Mesendoderm (in vitro differentiated cells): ENCODE measurements around the gene EVA1A.

Source experiments
- DNase-seq: peaks from one replicate; pipeline ENCODE4 v3.0.0; 2013
- H2AK5ac ChIP-seq: 2 replicates; pipeline ENCODE4 v1.6.1; 2013; ENCODE audit warnings: low read length, inconsistent platforms
- H2BK120ac ChIP-seq: 2 replicates; pipeline ENCODE4 v1.6.1; 2013; ENCODE audit warnings: low read depth, mild to moderate bottlenecking, low read length, moderate library complexity, mixed read lengths
- H2BK15ac ChIP-seq: replicated peaks from 2 replicates; pipeline ENCODE4 v1.6.1; 2013; ENCODE audit warnings: low read depth, mild to moderate bottlenecking, moderate library complexity
- H2BK5ac ChIP-seq: 2 replicates; pipeline ENCODE4 v1.6.1; 2013; ENCODE audit warnings: low read length, inconsistent platforms
- H3K18ac ChIP-seq: 2 replicates; pipeline ENCODE4 v1.6.1; 2013; ENCODE audit warnings: mild to moderate bottlenecking, low read length, mixed read lengths
- H3K23ac ChIP-seq: one replicate; pipeline ENCODE4 v1.6.1; 2013; ENCODE audit warnings: low read length
- H3K27ac ChIP-seq: 2 replicates; pipeline ENCODE4 v1.5.1; 2013; ENCODE audit warnings: low read depth, mild to moderate bottlenecking, inconsistent platforms, low read length, moderate library complexity
- H3K27me3 ChIP-seq: 2 replicates; pipeline ENCODE4 v1.6.1; 2013; ENCODE audit warnings: low read length, control low read depth, mild to moderate bottlenecking, inconsistent platforms; ENCODE audit not compliant: insufficient read depth, poor library complexity
- H3K36me3 ChIP-seq: 2 replicates; pipeline ENCODE4 v1.6.1; 2013; ENCODE audit warnings: low read length, inconsistent platforms; ENCODE audit not compliant: control insufficient read depth, insufficient read depth
- H3K4ac ChIP-seq: one replicate; pipeline ENCODE4 v1.6.1; 2013; ENCODE audit warnings: low read depth, mild to moderate bottlenecking, low read length, moderate library complexity
- H3K4me1 ChIP-seq: 2 replicates; pipeline ENCODE4 v1.6.1; 2013; ENCODE audit warnings: low read depth, low read length, inconsistent platforms; ENCODE audit not compliant: control insufficient read depth
- H3K4me2 ChIP-seq: 2 replicates; pipeline ENCODE4 v1.6.1; 2013; ENCODE audit warnings: low read length
- H3K4me3 ChIP-seq: 2 replicates; pipeline ENCODE4 v1.5.1; 2013; ENCODE audit warnings: mild to moderate bottlenecking, low read length
- H3K56ac ChIP-seq: one replicate; pipeline ENCODE4 v1.6.1; 2013; ENCODE audit warnings: low read length
- H3K79me1 ChIP-seq: 2 replicates; pipeline ENCODE4 v1.6.1; 2013; ENCODE audit warnings: low read length, inconsistent platforms
- H3K79me2 ChIP-seq: 2 replicates; pipeline ENCODE4 v1.6.1; 2013; ENCODE audit warnings: mild to moderate bottlenecking, low read length; ENCODE audit not compliant: control insufficient read depth, insufficient read depth
- H3K9ac ChIP-seq: 2 replicates; pipeline ENCODE4 v1.6.1; 2013; ENCODE audit warnings: low read length, inconsistent platforms
- H4K5ac ChIP-seq: one replicate; pipeline ENCODE4 v1.6.1; 2013; ENCODE audit warnings: low read length
- H4K8ac ChIP-seq: one replicate; pipeline ENCODE4 v1.6.1; 2013; ENCODE audit warnings: low read depth, mild to moderate bottlenecking, control low read depth, low read length, moderate library complexity
- WGBS: extraction: QIAGEN DNeasy Blood & Tissue Kit; methylation state at CpG from one replicate; pipeline ENCODE4 v1.1.7; 2013; ENCODE audit warnings: low lambda C conversion rate, missing lambda C conversion rate; ENCODE audit not compliant: insufficient coverage; ENCODE audit errors: extremely low coverage; 5-methylcytosine and 5-hydroxymethylcytosine counted together

EVA1A gene

GRCh38 chr2:75474115-75474514 lies 86.6 kb downstream of the EVA1A start:
- Histone ChIP-seq H3K56ac (no peak overlapping the region), H4K5ac (no peak overlapping the region), H3K4me2 (no peak overlapping the region), H3K4ac (no peak overlapping the region), H2BK5ac (no peak overlapping the region), H3K79me1 (no peaks in the 10 kb centered on the region), H2AK5ac (no peak overlapping the region), H3K27ac (no peak overlapping the region), H3K79me2 (no peaks in the 10 kb centered on the region), H3K18ac (no peak overlapping the region), H3K23ac (no peak overlapping the region), H3K27me3 (no peaks in the 10 kb centered on the region), H4K8ac (no peak overlapping the region), H3K9ac (no peak overlapping the region), H2BK15ac (no peak overlapping the region), H2BK120ac (no peak overlapping the region), H3K4me3 (no peak overlapping the region), H3K4me1 (no peaks in the 10 kb centered on the region), H3K36me3 (no peaks in the 10 kb centered on the region)
- no peak for DNase-seq
- no CpG with 5 or more reads among the region's 8 CpGs for WGBS

DNA sequence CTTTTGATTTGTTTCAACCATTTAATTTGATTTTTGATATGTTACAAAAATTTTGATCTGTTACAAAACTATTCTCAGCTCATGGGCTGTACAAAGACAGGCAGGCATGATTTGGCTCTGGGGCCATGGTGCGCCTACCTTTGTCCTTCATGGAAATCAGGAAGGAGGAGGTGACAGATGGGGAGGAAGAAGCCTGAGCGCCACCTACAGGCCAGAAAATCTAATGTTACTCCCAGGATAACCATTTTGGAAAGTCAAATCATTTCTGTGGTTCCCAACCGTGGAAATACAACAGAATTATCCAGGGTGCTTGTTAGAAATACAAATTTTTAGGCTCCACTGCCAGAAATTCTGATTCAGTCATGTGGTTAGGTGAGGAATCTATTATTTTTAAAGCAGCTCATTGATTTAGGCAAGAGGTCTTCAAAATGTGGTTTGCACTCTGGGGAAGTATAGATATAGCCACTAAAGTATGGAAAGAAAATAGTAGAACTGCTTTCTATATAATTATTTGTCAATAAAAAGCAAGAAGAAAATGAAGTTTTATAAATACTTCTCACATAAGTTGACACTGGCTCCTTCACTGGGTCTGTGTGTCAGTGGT lies 93.9 kb downstream of the EVA1A start:
- DNase-seq, result peak; percentile 80

GRCh38 chr2:75465317-75465984 lies 95.3 kb downstream of the EVA1A start:
- Histone ChIP-seq H3K79me2 (no peaks in the 10 kb centered on the region), H3K23ac (no peak overlapping the region), H2BK15ac (no peak overlapping the region), H2AK5ac (no peak overlapping the region), H4K5ac (no peak overlapping the region), H3K56ac (no peak overlapping the region), H3K27me3 (no peaks in the 10 kb centered on the region), H3K4ac (no peak overlapping the region), H4K8ac (no peak overlapping the region), H3K79me1 (no peaks in the 10 kb centered on the region), H3K4me1 (peaks cover 8% of the 10 kb centered on the region), H3K9ac (no peak overlapping the region), H3K36me3 (no peaks in the 10 kb centered on the region), H3K4me2 (no peak overlapping the region), H3K27ac (no peak overlapping the region), H3K18ac (no peak overlapping the region), H2BK5ac (no peak overlapping the region), H2BK120ac (no peak overlapping the region), H3K4me3 (no peak overlapping the region)
- peak; percentile 26 for DNase-seq
- WGBS, result no CpG with 5 or more reads among the region's 1 CpG

More for the DNA sequence above, 93.9 kb downstream of the EVA1A start:
- no CpG with 5 or more reads among the region's 3 CpGs for WGBS
- Histone ChIP-seq H3K4me2 (no peak overlapping the region), H3K27me3 (no peaks in the 10 kb centered on the region), H3K18ac (no peak overlapping the region), H3K4me1 (peaks cover 4% of the 10 kb centered on the region), H3K9ac (no peak overlapping the region), H2BK15ac (no peak overlapping the region), H4K5ac (no peak overlapping the region), H3K23ac (no peak overlapping the region), H4K8ac (no peak overlapping the region), H2BK120ac (no peak overlapping the region), H3K27ac (no peak overlapping the region), H3K79me1 (no peaks in the 10 kb centered on the region), H3K4ac (no peak overlapping the region), H3K36me3 (no peaks in the 10 kb centered on the region), H2AK5ac (no peak overlapping the region), H3K56ac (no peak overlapping the region), H3K79me2 (no peaks in the 10 kb centered on the region), H3K4me3 (no peak overlapping the region), H2BK5ac (no peak overlapping the region)

DNA sequence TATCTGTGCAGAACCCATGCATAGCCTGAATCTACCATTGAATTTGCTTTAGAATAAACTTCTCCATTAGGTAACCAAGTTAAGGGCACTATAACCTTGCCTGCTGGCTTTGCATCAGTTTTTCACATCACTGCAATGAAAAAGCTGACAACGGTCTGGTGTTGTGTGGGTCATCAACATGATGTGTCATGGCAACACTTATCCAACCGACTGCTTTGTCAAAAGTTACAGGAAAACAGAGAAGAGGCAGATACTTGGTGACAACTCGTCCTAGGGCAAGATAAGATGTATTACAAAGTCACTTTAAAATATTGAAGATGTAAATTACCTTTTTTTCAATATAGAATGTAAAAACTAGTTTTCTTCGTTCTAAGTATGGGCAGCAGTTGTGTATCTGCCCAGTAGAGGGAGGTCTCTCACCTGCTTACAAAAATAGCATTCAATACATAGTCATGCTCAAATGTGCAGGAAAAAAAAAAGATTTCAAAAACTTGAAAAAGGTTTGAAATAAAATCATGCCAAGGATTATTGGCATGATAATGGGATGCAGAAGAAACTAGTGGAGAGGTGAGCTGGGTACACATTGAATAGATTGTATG lies 96.3 kb downstream of the EVA1A start:
- peaks cover 8% of the 10 kb centered on the region for H3K4me1 ChIP-seq
- no peaks in the 10 kb centered on the region for H3K79me2 ChIP-seq
- no peak overlapping the region for H4K5ac ChIP-seq
- H3K79me1 ChIP-seq, result no peaks in the 10 kb centered on the region
- H3K27me3 ChIP-seq, result no peaks in the 10 kb centered on the region
- H2BK120ac ChIP-seq, result peak overlapping the region; percentile 45
- WGBS, result no CpG with 5 or more reads among the region's 4 CpGs
- no peaks in the 10 kb centered on the region for H3K36me3 ChIP-seq
- peak; percentile 76 for DNase-seq
- H2BK5ac ChIP-seq, result no peak overlapping the region
- no peak overlapping the region for H2BK15ac ChIP-seq
- H3K56ac ChIP-seq, result no peak overlapping the region
- H3K4me3 ChIP-seq, result no peak overlapping the region
- no peak overlapping the region for H3K4me2 ChIP-seq
- no peak overlapping the region for H3K4ac ChIP-seq
- H3K18ac ChIP-seq, result peak overlapping the region; percentile 80
- H3K9ac ChIP-seq, result no peak overlapping the region
- H2AK5ac ChIP-seq, result no peak overlapping the region
- H3K27ac ChIP-seq, result no peak overlapping the region
- no peak overlapping the region for H3K23ac ChIP-seq
- H4K8ac ChIP-seq, result no peak overlapping the region

DNA sequence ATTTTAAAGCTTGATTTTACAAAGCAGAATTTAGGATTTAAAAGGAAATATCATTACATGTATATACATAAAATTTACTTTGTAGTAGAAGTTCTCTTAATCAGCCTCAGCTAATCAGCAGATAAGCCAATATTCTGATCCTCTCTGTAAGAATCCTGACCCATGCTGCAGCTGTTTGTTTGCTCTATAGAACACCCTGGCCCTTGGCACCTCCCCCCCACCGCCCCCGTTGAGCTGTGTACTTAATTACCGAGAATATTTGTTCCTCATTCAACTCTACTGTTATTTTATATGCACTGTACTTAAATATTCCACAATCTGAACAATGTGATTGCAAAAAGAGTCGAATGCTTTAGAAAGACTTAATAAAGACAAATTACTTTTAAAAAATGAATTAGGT lies 98.0 kb downstream of the EVA1A start:
- WGBS, result no CpG with 5 or more reads among the region's 4 CpGs
- H3K56ac ChIP-seq, result no peak overlapping the region

More for the DNA sequence above, 98.0 kb downstream of the EVA1A start:
- H3K27ac ChIP-seq, result no peak overlapping the region
- H3K27me3 ChIP-seq, result no peaks in the 10 kb centered on the region
- no peaks in the 10 kb centered on the region for H3K79me2 ChIP-seq
- H4K5ac ChIP-seq, result no peak overlapping the region
- no peak overlapping the region for H3K23ac ChIP-seq
- no peak overlapping the region for H2BK15ac ChIP-seq
- no peak overlapping the region for H2AK5ac ChIP-seq
- H3K79me1 ChIP-seq, result no peaks in the 10 kb centered on the region
- no peak overlapping the region for H3K18ac ChIP-seq
- H2BK120ac ChIP-seq, result no peak overlapping the region
- no peak overlapping the region for H3K9ac ChIP-seq
- H3K4ac ChIP-seq, result no peak overlapping the region
- peaks cover 8% of the 10 kb centered on the region for H3K4me1 ChIP-seq
- H3K4me2 ChIP-seq, result no peak overlapping the region
- H3K4me3 ChIP-seq, result no peak overlapping the region
- no peak overlapping the region for H4K8ac ChIP-seq
- H2BK5ac ChIP-seq, result no peak overlapping the region
- peak; percentile 67 for DNase-seq
- H3K36me3 ChIP-seq, result no peaks in the 10 kb centered on the region
